CD4-positive, alpha-beta T cell treated with Interleukin-4 for 4 hours (primary cell): ENCODE results near the gene TUSC2.

ENCODE experiments used
- DNase-seq: peaks from one replicate; pipeline ENCODE4 v3.0.0-alpha.2; 2020

Gene TUSC2

DNA sequence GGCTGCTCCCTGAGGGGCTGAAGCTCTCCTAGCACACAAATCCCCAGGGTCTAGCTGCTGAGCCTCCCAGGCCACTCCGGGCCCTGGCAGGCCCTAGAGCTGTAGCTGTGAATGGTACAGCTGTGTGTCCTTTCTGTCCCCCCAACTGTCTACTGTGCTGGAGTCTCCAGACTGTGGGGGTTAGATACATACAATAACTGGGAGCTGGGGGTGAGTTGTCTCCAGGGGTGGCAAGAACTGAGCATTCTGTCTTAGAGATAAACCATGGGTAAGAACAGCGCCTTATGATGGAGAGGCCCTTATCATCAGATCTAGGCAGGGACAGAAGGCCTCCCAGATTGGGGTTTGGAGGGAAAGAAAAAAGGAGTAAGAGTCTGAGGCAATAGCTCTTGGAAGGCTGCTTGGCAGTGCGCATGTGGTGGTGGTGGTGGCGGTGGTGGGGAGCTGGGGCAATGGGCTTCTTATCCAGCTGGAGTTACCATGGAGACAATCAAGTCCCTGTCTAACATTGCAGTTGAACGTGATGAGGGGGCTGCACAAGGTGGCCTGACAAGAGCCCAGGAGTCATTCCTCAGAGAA lies 26.3 kb upstream of the TUSC2 start:
- DNase-seq = no peak

DNA sequence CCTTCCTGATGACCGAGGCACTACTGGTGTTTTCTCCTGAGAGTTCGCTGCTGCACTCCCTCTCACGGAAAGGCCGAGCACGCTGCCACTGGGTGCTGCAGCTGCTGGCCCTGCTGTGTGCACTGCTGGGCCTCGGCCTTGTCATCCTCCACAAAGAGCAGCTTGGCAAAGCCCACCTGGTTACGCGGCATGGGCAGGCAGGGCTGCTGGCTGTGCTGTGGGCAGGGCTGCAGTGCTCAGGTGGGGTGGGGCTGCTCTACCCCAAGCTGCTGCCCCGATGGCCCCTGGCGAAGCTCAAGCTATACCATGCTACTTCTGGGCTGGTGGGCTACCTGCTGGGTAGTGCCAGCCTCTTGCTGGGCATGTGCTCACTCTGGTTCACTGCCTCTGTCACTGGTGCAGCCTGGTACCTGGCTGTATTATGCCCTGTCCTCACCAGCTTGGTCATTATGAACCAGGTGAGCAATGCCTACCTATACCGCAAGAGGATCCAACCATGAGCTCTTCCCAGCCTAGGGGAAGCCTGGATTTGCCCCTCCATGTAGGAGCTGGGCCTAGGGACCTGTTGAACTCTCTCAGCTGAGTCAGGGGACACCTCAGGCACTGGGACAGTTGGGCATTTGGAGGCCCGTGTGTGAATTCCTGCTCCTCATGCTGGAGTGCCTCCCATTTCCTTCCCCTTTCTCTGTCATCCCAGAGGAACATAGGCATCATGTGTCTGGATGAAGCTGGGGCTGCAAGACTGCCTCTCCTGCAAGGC lies 25.4 kb upstream of the TUSC2 start:
- DNase-seq = no peak

DNA sequence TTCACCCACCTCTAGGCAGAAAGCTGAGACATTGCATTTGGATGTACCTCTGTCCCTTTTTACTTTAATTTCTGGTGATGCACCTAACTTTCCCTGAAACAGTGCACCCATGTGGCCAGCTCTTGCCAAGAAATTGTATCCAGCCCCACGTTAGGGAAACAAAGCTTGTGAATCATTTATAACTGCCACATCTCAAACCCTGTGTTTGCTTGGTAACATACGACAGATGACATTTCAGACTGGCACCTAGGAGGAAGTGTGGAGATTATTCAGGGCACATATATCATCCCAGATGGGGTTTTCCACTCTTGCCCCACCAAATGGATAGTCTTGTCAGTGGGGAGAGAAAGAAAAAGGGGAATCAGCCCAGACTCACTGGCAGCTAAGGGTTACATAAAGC lies 24.8 kb upstream of the TUSC2 start:
- no peak for DNase-seq

- DNase-seq = no peak
These were observed 23.3 kb upstream of the TUSC2 start for GRCh38 chr3:50351323-50351697.

DNA sequence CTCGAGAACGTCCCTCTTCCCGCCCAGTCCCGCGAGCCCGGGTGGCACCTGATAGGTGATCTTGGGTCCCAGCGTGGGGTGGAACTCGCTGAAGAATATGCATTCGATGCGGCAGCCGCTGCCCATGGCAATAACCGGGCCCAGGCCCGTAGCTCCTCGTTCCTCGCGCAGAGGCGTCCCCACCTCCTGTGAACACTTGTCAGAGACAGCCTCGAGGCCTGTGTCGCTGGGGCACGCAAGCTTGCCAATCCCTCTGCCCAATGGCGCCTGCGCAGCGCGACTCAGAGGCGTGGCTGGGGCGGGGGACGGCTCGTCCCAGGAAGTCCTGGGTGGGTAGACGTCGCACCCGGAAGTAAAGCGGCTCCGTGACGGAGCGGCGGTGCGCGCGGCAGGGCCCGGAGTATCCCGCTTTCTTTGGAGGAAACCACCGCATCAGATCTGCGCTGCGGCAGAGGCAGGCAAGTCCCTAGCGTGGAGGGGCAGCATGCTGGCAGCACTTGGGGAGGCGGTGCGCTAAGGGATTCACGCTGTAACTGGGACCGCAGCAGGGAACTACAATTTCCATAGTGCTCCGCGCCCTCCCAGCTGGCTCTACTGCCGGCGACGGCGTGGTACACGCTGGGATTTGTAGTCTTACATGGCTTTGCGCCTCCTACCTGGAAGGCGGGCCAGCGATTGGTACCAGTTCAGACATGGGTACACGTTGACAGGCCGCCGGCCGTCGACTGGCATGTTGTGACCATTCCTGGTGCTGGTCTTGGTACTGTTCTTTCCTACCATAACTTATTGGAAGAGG lies 22.7 kb upstream of the TUSC2 start, which contains the start of the genes CYB561D2 and NPRL2:
Gene CYB561D2 (plus strand): TSS at position 336 of the 796 bp plus-strand sequence. CDS start 572 bp downstream, outside the sequence.
Gene NPRL2 (minus strand): TSS at position 249 of the 796 bp plus-strand sequence. CDS start 123 bp downstream, at position 126.
- DNase-seq = peak; percentile 98

- no peak for DNase-seq
These were observed 22.1 kb upstream of the TUSC2 start for GRCh38 chr3:50350213-50350526.

DNA sequence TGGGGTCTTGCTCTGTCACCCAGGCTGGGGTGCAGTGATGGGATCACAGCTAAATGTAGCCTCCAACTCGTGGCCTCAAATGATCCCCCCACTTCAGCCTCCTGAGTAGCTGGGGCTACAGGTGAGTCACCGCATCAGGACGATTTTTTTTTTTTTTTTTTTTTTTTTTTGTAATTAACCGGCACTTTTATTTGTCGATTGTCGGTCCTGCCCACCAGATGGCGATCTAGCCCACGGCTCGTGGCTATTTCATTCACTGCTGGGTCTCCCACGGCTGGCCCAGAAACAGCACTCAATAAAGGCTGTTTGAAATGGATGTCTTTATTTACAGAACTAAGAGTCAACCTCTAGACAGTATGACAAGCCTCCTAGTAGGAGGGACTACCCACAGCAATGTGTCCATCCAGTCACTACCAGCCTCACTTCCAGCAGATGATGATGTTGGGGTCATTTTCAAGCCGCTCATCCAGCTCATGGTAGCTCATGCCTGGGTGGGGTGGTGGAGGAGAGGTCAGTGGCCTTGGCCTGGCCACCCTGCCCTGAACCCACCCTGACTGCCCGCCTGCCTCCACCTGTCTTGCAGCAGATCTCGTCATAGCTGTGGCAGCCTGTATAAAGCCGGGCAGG lies 19.3 kb upstream of the TUSC2 start:
- peak; percentile 81 for DNase-seq

- DNase-seq = peak; percentile 75
These were observed 17.7 kb upstream of the TUSC2 start, which contains the start of gene ZMYND10 for GRCh38 chr3:50345586-50346234. ZMYND10 (minus strand) TSS chr3:50345732; CDS start chr3:50345579, 153 bp downstream.

- no peak for DNase-seq
These were observed 17.0 kb upstream of the TUSC2 start for GRCh38 chr3:50345008-50345407.

DNA sequence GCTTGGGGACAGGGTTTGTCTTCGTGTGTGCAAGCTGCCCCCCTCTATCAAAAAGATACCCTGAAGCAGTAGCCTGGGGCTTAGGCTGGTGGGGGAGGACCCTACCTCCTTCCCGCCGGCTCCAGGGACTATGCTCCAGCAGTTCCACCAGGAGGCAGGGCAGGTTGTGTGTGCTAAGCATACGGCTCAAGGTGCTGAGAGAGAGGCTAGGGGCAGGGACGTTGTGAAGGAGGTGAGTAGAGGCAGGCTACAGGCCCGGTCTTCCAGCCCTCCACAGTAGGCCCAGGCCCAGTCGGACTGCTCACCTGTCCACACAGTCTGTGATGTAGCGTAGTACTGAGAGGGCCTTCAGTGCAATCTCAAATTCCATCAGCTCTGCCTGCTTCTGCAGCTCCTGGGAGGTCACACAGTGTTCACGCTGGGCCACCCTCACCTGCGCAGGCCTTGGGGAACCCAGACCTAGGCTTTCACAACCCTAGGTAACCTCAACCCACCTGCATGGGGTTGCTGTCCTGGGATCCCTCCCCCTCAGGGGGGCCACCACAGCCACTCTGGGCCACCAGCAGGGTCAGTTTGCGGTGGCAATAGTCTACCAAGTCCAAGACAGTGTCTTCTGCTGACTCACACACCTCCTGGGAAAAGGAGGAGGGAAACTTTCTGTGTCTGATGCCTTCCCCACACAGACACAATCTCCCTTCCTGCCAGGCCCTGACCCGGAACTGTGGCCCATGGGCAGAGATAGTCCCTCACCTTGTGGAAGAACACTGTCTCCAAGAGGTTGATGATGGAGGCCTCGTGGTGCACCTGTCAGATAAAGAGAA lies 15.0 kb upstream of the TUSC2 start:
- no peak for DNase-seq

- no peak for DNase-seq
These were observed 14.1 kb upstream of the TUSC2 start for GRCh38 chr3:50341996-50342650.

DNA sequence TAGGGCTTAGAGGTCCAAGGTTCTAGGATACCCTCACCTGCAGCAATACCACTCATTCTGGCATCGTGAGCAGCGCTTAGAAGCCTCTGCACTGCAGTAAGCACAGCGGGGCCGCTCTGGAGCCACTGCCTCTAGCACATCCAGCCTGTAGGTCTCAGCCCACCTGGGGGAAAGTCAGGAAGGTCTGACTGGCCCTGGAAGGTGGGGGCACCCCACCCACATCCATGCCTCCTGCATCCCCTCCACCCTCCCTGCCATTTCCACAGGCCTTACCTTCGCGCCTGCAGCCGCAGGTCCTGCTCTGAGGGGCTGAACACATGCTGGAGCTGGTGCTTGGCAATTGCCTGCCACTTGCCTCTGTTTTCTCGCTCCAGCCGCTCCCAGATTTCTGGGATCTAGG lies 13.5 kb upstream of the TUSC2 start:
- no peak for DNase-seq

DNA sequence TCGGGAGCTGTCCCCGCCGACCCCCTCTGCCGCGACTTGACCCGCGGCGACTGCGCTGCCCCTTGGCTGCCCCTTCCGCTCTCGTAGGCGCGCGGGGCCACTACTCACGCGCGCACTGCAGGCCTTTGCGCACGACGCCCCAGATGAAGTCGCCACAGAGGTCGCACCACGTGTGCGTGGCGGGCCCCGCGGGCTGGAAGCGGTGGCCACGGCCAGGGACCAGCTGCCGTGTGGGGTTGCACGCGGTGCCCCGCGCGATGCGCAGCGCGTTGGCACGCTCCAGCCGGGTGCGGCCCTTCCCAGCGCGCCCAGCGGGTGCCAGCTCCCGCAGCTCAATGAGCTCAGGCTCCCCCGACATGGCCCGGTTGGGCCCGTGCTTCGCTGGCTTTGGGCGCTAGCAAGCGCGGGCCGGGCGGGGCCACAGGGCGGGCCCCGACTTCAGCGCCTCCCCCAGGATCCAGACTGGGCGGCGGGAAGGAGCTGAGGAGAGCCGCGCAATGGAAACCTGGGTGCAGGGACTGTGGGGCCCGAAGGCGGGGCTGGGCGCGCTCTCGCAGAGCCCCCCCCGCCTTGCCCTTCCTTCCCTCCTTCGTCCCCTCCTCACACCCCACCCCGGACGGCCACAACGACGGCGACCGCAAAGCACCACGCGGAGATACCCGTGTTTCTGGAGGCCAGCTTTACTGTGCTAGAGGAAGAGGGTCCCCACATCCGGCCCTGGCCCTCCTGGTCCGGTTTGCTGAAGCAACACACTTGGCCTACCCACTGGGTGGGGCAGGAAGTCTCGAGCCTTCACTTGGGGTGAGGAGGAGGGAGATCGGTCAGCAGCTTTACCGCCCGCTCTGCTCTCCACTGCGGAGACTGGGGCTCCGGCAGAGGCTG lies 12.7 kb upstream of the TUSC2 start, which contains the start of gene RASSF1:
Gene RASSF1 (minus strand): TSS at position 389 of the 882 bp plus-strand sequence. CDS start 31 bp downstream, at position 358.
- peak; percentile 62 for DNase-seq

- DNase-seq = no peak
These were observed 12.1 kb upstream of the TUSC2 start for GRCh38 chr3:50340147-50340447.

DNA sequence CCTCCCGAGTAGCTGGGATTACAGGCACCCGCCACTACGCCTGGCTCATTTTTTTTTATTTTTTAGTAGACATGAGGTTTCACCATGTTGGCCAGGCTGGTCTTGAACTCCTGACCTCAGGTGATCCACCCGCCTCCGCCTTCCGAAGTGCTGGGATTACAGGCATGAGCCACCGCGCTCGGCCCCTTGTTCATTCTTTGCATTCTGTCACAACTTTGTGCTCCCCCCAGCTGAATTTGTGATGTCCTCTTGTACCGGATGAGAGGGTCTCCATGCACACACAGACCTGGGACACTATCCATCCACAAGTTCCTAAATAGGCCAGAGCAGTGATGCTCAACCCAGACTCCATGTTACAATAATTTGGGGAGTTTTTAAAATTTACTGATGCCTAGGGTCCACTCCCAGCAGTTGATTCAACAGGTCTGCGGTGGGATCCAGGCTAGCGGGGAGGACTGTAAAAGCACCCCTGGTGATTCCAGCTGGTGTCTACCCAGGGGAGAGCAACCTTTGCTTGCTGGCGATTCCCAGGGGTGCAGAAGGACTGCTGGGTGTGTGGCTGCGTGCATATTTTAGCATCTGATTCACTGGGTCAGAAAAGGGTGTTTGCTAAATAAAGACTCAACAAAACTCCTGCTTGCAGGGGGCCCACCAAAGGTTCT lies 11.6 kb upstream of the TUSC2 start:
- DNase-seq = no peak

GRCh38 chr3:50338965-50339364 lies 10.9 kb upstream of the TUSC2 start:
- DNase-seq = no peak

DNA sequence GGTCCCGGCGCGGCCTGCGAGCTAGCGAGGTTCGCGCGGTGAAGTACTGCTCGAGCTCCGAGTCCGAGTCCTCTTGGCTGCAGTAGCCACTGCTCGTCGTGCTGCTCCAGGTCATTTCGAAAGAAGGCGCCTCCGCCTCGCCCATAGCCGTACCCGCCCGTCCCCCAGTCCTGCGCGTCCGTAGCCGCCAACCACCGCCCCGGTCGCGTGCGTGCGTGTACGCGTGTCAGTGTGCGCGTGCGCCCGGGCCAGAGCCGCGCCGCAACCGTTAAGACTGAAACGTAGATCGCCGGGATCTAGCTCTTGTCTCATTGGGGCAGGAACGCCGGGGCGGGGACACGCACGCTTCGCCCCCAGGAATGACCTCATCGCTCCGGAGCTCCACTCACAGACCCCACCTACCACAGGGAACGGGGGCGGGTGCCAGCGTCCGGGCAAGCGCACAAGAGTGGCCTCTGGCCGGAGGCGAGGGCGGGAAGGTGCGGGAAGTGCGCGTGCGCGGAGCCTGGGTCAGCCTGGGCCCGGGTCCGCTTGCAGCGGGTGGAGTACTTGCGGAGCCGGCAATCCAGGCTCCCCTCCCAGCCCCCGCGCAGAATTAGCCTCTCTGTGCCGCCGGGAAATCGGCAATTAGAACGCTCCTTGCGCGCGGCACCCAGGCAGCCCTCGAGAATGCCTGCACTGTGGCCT lies 9.3 kb upstream of the TUSC2 start:
- peak; percentile 96 for DNase-seq

GRCh38 chr3:50336452-50337174 lies 8.6 kb upstream of the TUSC2 start:
- no peak for DNase-seq
